NCI-H146 treated with DMSO at 0.1 percent for 48 hours (cell line): ENCODE results near the gene TMEM131L.
"Not testable (repeated sequence)": the region's sequence is repeated elsewhere in the genome, so short reads cannot be mapped to it uniquely, and the experiment has no call there.

ENCODE experiments used
- DNase-seq: peaks from one replicate; lab custom pipeline; 2025; ENCODE audit not compliant: unreplicated experiment; lab: John Stamatoyannopoulos, UW

The TMEM131L gene

DNA sequence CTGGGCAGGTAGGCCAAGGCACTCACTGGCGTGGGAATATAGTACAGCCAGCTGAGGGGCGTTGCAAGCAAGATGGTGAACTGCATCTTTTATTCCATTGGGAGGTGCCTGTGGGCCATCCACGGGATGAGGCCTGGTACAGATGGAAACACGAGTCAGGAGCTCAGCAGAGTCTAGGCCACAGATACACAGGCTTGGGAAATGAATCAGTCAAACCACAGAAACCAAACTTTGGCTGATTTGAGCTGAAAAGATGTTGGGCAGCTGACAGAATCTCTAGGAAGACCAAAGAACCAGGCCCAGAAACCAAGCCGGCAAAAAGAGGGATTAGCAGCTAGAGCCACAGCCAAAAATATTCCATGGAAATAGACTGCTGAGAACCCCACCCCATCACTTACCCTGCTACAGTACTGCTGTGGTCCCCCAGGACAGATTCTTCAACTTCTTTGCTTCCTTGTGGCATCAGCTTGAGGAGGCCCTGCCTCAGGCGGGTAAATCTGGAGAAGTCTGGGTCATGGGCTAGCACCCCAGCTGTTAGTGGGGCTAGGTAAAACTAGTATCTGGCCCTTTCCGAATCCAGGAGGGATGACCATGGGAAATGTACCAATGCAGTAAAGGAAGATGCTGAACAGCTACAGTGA is 75.4 kb downstream of the TMEM131L start:
- no peak for DNase-seq

DNA sequence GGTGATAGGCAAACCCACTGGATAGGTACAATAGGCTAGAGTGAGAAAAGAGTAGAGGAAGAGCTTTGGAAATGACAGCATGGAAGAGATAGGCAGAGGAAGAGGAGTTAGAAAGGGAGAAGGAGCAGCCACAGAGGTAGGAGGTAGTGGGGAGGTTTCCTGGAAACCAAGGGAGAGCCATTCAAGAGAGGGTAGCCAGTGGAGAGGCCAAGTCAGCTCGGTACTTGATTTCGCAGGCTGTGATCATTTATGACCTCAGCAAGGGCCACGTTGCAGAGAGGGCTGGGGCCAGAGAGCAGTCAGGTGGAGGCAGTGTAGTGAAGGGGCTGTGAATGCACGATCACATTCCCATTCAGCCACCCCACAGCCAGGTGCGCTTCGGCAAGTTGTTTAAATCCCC is 76.0 kb downstream of the TMEM131L start:
- DNase-seq = no peak

DNA sequence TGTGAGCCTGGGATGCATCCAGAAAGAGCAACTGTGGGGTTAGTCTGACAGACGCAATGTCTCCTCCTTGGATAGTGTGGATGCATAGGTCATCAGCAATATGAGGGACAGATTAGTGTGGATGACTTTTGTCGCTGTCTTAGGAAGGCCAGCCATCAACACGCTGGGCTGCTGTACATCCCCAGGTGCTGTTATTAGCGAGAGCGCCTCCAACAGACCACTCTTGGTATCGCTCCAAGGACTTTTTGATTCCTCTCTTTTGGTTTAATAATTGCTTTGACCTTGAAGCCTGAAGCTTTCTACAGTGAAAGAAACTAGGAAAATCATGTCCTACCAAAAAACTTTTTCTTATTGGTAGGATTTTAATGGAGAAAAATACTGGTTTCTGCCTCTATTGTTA is 76.7 kb downstream of the TMEM131L start:
- no peak for DNase-seq

DNA sequence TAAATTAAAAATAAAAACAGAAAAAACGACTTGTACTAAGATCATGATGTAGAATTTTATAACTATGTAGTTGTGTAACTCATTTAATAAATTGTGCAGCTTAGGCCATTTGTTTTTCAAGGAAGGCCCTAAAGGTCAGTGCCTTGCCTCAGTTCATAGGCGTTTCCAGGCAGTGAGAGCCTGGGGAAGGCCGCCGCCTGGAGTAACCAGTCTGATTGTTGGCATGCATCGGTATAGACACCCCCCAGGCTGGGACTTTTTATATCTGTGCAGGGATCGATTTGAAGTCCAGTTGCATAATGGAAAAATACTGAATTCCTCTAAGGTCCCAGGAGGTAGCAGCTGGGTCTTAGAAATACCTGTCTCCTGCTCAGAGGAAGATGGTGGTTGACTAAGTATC is 77.2 kb downstream of the TMEM131L start:
- no peak for DNase-seq

DNA sequence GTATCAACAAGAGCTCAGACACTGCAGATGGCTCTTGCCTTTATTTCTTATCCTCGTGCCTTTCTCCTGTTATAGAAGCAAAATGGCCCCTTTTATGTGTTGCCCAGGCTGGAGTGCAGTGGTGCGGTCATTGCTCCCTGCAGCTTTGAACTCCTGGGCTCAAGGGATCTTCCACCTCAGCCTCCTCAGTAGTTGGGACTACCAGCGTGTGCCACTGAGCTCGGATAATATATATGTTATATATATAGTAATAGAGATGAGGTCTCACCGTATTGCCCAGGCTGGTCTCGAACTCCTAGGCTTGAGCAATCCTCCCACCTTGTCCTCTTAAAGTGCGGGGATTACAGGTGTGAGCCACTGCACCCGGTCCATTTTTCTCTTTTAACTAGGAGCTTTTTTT is 79.7 kb downstream of the TMEM131L start:
- DNase-seq = no peak

DNA sequence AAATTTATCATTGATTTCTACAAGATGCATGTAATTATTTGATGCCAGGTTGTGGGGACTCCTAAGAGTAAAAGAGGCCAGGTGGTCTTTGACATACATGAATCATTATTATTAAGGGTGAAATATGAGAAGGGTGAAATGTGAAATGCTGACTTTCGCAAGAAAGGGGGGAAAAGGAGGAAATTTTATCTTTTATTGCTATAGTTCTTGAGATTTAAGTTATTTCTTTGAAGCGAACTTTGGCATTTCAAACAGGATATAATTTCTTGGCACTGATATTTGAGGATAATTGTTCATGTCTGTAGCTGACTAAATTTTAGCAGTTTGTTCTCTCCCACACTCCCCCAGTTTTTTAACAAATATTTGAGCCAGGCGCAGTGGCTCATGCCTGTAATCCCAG is 80.1 kb downstream of the TMEM131L start:
- DNase-seq = no peak

DNA sequence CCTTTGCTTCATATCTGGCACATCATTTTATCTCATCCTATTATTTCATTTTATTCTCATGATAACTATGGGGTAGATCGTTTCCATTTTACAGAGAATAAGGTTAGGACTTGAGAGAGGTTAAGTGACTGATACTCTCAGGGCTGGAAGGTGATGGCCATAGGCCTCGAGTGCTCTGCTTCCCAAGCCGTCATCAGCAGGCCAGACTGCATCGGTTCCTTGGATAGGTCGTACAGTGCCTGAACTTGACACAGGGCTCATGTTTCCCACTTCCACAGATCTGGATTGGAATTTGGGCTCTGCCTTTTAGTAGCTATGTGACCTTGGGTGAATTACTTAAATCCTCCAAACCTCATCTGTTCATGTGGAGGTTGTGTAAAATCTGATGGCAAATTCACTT is 81.4 kb downstream of the TMEM131L start:
- DNase-seq = no peak

DNA sequence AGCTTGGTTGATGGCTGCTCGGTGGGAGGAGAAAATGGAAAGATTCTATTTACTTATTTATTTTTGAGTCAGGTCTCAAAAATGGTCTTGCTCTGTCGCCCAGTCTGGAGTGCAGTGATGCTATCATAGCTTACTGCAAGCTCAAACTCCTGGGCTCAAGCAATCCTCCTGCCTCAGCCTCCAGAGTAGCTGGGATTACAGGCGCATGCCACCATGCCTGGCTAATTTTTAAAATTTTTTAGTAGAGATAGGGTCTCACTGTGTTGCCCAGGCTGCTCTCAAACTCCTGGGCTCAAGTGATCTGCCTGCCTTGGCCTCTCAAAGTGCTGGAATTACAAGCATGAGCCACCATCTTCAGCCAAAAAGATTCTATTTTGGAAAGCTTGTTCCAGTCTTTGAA is 82.7 kb downstream of the TMEM131L start:
- DNase-seq = not testable (repeated sequence)

DNA sequence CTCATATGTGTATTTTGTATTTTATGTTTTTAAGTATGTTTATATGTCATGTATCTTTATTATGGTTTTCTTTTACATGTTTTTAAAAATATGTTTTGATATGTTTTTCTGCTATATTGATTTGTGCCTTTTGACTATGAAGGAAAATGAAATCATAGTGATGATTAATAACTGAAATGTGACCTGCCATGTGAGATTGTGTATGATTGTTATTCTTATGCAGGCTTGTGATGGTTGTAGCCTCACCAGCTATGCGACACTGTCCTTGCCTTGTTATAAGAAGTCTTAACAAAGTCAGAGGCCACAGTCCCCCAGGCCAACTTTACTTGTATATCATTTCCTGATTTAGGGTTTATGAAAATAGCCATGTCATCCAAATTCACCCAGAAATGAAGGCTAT is 83.2 kb downstream of the TMEM131L start:
- DNase-seq = no peak

DNA sequence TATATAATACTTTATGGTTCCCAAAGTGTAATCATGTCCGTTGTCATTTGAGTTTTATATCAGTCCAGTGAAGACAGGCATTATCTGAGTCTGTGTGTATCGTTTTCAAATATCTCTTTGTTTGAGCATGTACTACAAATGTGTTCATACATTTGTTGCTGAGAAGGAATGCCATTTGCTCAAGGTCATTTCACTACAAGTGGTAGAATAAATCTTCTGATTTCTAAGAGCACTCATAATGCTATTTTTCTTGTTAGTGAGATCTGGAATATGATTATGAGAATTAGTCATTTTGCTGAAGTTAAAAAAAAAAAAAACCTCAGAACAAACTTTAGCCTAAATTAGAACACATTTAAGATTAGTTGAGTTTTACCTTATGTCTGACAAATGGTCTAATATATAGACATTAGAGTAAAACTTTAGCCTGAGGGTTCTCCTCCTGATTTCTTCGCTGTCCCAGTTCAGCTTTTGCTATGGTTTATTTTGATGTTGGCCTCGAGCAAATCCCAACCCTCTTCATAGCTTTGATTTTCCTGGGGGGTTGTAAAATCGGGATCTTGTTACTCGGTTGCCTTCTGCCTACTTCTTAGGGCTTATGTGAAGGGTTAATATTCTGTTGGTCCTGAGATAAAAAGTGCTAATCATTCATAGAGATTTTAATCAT is 87.1 kb downstream of the TMEM131L start:
- DNase-seq = no peak

DNA sequence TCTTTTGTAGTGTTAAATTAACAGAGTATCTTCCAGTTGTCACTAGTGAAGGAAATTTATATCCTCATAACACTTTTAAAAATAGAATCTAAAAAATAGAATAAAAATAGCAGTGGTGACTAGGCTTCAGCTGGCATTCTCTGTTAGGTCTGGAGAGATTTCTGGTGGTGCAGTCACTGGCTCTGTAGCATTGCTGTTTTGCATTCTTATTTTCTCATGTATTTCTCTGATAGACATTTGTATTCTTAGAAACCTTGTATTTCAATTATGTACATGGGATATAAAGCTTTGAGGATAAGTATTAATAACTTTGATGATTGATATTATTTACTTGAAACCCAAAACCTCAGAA is 87.6 kb downstream of the TMEM131L start:
- DNase-seq = no peak

DNA sequence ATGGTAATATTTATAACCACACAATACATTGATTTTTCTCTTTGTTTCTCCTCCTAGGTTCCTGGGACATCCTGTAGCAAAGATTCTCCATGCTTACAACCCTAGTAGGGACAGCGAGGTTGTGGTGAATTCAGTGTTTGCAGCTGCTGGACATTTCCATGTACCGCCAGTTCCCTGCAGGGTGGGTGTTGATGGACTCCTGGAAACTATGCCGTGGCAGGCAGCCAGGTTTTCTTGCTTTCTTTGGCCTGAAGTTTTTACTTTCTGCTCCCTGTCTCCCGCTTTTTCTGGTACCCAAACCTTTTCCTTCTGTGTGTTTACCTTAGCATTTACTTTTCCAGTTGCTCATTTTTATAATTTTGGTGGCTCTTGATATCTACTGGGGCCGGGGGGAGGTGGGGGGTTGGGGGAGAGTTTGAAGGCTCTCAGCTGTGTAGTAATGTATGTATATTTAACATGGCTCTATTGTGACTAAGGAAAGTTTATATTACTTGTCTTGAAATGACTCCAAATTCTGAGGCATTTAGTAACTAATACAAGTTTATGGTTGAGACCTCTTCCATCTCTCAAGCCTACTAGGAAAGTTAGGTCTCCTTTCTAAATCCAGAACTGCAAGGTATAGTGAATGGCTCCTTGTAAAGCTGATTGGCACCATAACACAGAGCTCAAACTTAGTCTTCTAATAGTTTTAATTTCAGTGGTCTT is 89.7 kb downstream of the TMEM131L start:
- DNase-seq = no peak

DNA sequence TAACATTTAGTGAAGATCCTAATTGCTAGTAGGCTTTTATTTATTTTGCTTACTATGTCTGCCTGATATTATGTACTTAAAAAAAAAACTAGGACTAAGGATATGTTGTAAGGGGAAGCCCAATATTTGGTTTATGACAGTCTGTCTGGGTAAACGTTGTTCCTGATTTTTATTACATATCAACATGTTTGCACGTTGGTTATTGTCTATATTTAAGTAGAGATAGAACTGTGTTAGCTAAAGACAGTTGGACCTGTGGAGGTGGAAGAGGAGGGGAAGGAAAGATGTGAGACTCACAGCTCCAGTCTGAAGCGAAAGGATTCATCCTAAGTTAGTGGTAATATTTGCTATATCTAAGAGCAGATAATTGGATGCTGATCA is 90.3 kb downstream of the TMEM131L start:
- DNase-seq = no peak

DNA sequence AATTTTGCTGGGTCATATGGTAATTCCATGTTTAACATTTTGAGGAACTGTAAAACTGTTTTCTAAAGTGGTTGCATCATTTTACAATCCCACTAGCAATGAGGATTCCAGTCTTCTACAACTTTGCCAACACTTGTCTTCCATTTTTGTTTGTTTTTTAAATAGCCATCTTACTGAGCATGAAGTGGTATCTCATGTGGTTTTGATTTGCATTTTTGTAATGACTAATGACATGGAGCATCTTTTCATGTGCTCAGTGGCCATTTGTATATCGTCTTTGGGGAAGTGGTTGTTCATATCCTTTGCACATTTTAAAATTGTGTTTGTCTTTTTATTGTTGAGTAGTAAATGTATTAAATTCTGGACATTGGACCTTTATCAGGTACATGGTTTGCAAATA is 94.7 kb downstream of the TMEM131L start:
- DNase-seq = no peak

DNA sequence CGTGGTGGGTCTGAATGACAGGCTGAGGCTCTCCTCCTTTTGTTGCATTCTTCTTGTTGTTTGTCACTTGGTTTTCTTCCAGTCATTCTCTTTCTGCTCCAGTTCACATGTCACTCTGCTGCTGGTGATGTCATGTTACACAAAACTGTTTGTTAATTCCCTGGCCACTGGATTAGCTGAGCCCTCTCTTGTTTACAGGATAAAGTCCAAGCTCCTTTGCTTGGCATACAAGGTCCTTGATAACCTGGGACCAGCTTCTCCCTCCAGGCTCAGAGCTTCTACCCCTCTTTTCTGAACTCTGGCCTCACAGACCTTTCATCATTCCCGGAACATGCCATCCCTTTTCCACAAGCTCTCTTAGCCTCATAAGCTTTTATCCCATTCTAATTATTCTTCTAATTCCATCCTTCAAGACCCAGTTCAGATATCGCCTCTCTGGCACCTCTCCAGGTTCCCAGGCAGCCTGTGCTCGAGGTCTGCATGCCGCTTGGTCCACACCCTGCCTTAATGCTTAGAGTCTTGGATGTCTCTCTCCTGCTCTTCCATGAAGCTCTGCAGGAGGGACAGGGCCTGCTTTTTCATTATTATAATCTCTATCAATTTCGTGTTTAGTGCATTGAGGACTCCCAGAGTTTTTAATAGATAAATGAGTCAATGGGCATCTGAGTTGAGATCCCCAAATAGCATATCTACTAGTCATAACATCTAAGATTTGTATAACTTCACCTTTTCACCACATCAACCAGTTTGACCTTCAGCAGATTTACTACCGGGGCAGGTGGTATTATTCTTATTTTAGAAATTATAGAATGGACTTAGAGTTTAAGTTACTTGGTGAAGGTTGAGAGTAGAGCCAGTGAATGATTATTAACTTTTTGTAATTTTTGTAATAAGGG is 98.7 kb downstream of the TMEM131L start:
- DNase-seq = no peak

DNA sequence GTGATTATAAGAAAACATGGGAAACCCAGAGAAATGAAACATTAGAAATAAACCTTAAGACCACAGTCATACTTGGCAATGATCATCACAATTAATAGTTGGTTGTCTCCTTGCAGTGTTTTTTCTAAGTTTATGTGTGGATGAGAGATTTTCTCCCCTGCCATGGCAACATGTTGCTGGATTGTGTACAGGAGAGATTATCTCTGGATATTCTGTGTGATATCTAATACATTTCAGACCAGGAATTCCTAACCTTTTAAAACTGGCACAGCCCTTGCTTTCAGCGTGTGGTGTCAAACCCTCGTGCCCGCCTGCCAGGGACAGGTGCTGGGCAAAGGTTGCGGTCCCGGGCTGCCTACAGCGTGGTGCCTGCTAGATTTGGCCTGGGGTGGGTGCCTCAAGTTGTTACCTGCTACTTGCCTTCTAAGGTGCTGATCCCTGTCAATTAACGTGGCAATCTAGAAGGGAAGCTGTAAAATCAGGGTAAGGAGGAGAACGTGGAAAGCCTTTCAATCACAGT is 100.5 kb downstream of the TMEM131L start:
- no peak for DNase-seq

DNA sequence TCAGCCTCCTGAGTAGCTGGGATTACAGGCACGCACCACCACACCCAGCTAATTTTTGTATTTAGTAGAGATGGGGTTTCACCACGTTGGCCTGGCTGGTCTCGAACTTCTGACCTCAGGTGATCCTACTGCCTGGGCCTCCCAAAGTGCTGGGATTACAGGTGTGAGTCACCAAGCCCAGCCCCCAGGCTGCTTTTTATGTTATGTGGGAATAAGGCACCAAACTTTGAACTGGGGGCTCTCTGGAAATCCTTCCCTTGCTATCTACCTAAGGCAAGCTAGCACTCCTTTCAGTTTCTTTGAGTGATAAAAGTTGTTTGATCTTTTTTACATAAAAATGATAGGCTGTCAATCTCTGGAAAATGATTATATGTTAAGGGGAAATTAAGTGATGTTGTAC is 101.5 kb downstream of the TMEM131L start:
- not testable (repeated sequence) for DNase-seq

DNA sequence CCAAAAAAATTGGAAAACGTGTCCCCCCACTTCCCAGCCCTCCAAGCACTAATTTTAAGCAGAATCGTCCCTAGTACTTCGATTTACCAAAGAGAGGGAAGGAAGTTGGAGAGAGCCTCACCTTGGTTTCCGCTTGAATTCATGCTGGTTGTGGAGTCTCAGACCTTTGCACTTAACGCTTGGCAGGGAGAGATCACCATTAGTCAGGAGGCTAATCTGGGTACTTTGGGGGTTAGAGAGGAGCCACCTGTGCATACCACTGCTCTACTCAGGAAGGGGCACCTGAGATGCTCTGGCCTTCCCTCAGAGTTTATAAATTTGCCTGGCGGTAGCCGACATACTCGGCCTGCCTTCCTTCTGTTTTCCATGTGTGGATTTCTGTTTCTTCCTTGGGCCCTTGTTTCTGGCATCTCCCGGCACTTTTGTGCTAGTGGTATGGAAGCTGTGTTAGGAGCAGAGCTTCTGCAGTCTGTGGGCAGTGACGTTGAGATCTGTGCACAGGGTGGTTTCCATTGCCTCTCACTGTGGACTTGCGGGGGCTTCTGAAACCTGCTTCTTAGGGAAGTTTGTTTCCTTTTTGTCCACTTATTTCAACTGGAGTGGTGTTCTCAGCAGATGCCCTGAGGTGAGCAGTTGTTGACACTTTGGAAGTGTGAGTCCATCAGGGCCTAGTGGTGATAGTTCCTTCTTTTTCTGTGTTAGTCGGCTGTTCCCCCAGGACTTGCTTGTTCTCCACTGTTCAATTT is 104.2 kb downstream of the TMEM131L start:
- no peak for DNase-seq

DNA sequence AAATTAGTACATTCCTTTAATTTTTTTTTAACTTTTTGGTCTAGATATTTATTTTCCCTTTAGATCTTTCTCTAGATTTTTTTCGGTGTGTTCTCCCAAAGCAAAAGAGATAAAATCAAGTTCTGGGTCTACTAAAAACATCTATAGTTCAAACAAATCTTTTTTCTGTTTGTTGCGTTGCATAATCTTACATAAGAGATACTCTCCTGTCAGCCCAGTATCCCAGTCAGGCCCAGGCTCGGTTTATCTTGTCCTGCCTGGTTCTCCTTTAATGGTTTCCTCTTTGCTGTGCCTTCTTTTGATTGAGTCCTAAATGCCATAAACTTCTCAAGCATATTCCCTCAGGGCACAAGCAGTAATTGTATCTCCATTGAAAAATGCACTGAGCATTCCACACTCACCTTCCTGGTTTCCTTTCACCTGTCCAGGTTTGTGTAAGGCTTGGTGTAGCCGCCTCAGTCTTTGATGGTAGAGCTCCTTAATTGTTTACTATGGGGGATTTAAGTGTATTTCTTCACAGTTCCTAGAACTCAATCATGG is 104.9 kb downstream of the TMEM131L start:
- no peak for DNase-seq

DNA sequence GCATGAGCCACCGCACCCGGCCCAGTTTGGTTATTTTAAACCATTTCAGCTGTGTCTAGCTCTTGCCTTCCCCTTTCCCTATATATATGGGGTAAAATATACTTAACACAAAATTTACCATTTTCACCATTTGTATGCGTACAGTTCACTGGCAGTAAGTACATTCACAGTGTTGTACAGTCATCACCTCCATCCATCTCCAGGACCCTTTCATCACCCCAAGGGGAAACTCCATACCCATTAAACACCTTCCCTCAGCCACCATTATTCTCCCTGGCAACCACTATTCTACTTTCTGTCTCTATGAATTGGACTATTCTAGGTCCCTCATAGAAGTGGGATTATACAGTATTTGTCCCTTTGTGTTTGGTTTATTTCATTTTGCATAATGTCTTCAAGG is 106.4 kb downstream of the TMEM131L start:
- no peak for DNase-seq
